ENCODE measurements around the gene BANP.
"Not testable (repeated sequence)": the region's sequence is repeated elsewhere in the genome, so short reads cannot be mapped to it uniquely, and the experiment has no call there.

The BANP gene

GRCh38 chr16:88091221-88091971 is 140.2 kb downstream of the BANP start:
- not testable (repeated sequence) for H3K27me3 ChIP-seq (replicated peaks; ENCODE audit: control insufficient read depth, insufficient read depth, low read length, poor library complexity, severe bottlenecking); H3K4me3 ChIP-seq (ENCODE audit: insufficient read depth, low read depth, low read length, poor library complexity, severe bottlenecking); H3K27ac ChIP-seq (ENCODE audit: insufficient read depth, low read length, poor library complexity, severe bottlenecking); DNase-seq; H3K9me3 ChIP-seq (ENCODE audit: control insufficient read depth, low read length); H3K4me1 ChIP-seq (ENCODE audit: control insufficient read depth, insufficient read depth, low read length, poor library complexity, severe bottlenecking); H3K36me3 ChIP-seq (ENCODE audit: control insufficient read depth, insufficient read depth, low read length)

GRCh38 chr16:88091972-88092302 is 140.7 kb downstream of the BANP start:
- H3K9me3 ChIP-seq (ENCODE audit: control insufficient read depth, low read length); H3K4me1 ChIP-seq (ENCODE audit: control insufficient read depth, insufficient read depth, low read length, poor library complexity, severe bottlenecking); H3K4me3 ChIP-seq (ENCODE audit: insufficient read depth, low read depth, low read length, poor library complexity, severe bottlenecking); H3K27me3 ChIP-seq (replicated peaks; ENCODE audit: control insufficient read depth, insufficient read depth, low read length, poor library complexity, severe bottlenecking); H3K27ac ChIP-seq (ENCODE audit: insufficient read depth, low read length, poor library complexity, severe bottlenecking); DNase-seq; H3K36me3 ChIP-seq (ENCODE audit: control insufficient read depth, insufficient read depth, low read length): not testable (repeated sequence)

- H3K4me1 ChIP-seq (ENCODE audit: control insufficient read depth, insufficient read depth, low read length, poor library complexity, severe bottlenecking); H3K27me3 ChIP-seq (replicated peaks; ENCODE audit: control insufficient read depth, insufficient read depth, low read length, poor library complexity, severe bottlenecking); H3K36me3 ChIP-seq (ENCODE audit: control insufficient read depth, insufficient read depth, low read length); H3K9me3 ChIP-seq (ENCODE audit: control insufficient read depth, low read length); H3K4me3 ChIP-seq (ENCODE audit: insufficient read depth, low read depth, low read length, poor library complexity, severe bottlenecking); H3K27ac ChIP-seq (ENCODE audit: insufficient read depth, low read length, poor library complexity, severe bottlenecking); DNase-seq: not testable (repeated sequence)
These were observed 141.7 kb downstream of the BANP start for GRCh38 chr16:88092791-88093555.

- not testable (repeated sequence) for DNase-seq; H3K4me3 ChIP-seq (ENCODE audit: insufficient read depth, low read depth, low read length, poor library complexity, severe bottlenecking); H3K9me3 ChIP-seq (ENCODE audit: control insufficient read depth, low read length); H3K36me3 ChIP-seq (ENCODE audit: control insufficient read depth, insufficient read depth, low read length); H3K27me3 ChIP-seq (replicated peaks; ENCODE audit: control insufficient read depth, insufficient read depth, low read length, poor library complexity, severe bottlenecking); H3K4me1 ChIP-seq (ENCODE audit: control insufficient read depth, insufficient read depth, low read length, poor library complexity, severe bottlenecking); H3K27ac ChIP-seq (ENCODE audit: insufficient read depth, low read length, poor library complexity, severe bottlenecking)
These were observed 142.5 kb downstream of the BANP start for GRCh38 chr16:88093556-88094252.

GRCh38 chr16:88094253-88094575 is 143.0 kb downstream of the BANP start:
- not testable (repeated sequence) for H3K9me3 ChIP-seq (ENCODE audit: control insufficient read depth, low read length); DNase-seq; H3K27ac ChIP-seq (ENCODE audit: insufficient read depth, low read length, poor library complexity, severe bottlenecking); H3K4me1 ChIP-seq (ENCODE audit: control insufficient read depth, insufficient read depth, low read length, poor library complexity, severe bottlenecking); H3K27me3 ChIP-seq (replicated peaks; ENCODE audit: control insufficient read depth, insufficient read depth, low read length, poor library complexity, severe bottlenecking); H3K36me3 ChIP-seq (ENCODE audit: control insufficient read depth, insufficient read depth, low read length); H3K4me3 ChIP-seq (ENCODE audit: insufficient read depth, low read depth, low read length, poor library complexity, severe bottlenecking)

GRCh38 chr16:88094900-88095299 is 143.7 kb downstream of the BANP start:
- DNase-seq; H3K4me1 ChIP-seq (ENCODE audit: control insufficient read depth, insufficient read depth, low read length, poor library complexity, severe bottlenecking); H3K4me3 ChIP-seq (ENCODE audit: insufficient read depth, low read depth, low read length, poor library complexity, severe bottlenecking); H3K9me3 ChIP-seq (ENCODE audit: control insufficient read depth, low read length); H3K27me3 ChIP-seq (replicated peaks; ENCODE audit: control insufficient read depth, insufficient read depth, low read length, poor library complexity, severe bottlenecking); H3K27ac ChIP-seq (ENCODE audit: insufficient read depth, low read length, poor library complexity, severe bottlenecking); H3K36me3 ChIP-seq (ENCODE audit: control insufficient read depth, insufficient read depth, low read length): not testable (repeated sequence)

- not testable (repeated sequence) for H3K4me1 ChIP-seq (ENCODE audit: control insufficient read depth, insufficient read depth, low read length, poor library complexity, severe bottlenecking)
These were observed 145.4 kb downstream of the BANP start for GRCh38 chr16:88096659-88097058.

GRCh38 chr16:88098731-88099562 is 147.7 kb downstream of the BANP start:
- H3K9me3 ChIP-seq (ENCODE audit: control insufficient read depth, low read length); H3K36me3 ChIP-seq (ENCODE audit: control insufficient read depth, insufficient read depth, low read length); H3K27me3 ChIP-seq (replicated peaks; ENCODE audit: control insufficient read depth, insufficient read depth, low read length, poor library complexity, severe bottlenecking); H3K4me1 ChIP-seq (ENCODE audit: control insufficient read depth, insufficient read depth, low read length, poor library complexity, severe bottlenecking); H3K27ac ChIP-seq (ENCODE audit: insufficient read depth, low read length, poor library complexity, severe bottlenecking); H3K4me3 ChIP-seq (ENCODE audit: insufficient read depth, low read depth, low read length, poor library complexity, severe bottlenecking); DNase-seq: not testable (repeated sequence)

More at GRCh38 chr16:88096659-88097058, 145.4 kb downstream of the BANP start:
- not testable (repeated sequence) for H3K36me3 ChIP-seq (ENCODE audit: control insufficient read depth, insufficient read depth, low read length); H3K27me3 ChIP-seq (replicated peaks; ENCODE audit: control insufficient read depth, insufficient read depth, low read length, poor library complexity, severe bottlenecking); H3K27ac ChIP-seq (ENCODE audit: insufficient read depth, low read length, poor library complexity, severe bottlenecking); DNase-seq; H3K4me3 ChIP-seq (ENCODE audit: insufficient read depth, low read depth, low read length, poor library complexity, severe bottlenecking); H3K9me3 ChIP-seq (ENCODE audit: control insufficient read depth, low read length)

GRCh38 chr16:88099563-88099890 is 148.3 kb downstream of the BANP start:
- H3K27ac ChIP-seq (ENCODE audit: insufficient read depth, low read length, poor library complexity, severe bottlenecking): no peak overlapping the region
- H3K36me3 ChIP-seq (ENCODE audit: control insufficient read depth, insufficient read depth, low read length): no peaks in the 10 kb centered on the region
- no peak for DNase-seq
- H3K4me1 ChIP-seq (ENCODE audit: control insufficient read depth, insufficient read depth, low read length, poor library complexity, severe bottlenecking): no peaks in the 10 kb centered on the region
- no peaks in the 10 kb centered on the region for H3K9me3 ChIP-seq (ENCODE audit: control insufficient read depth, low read length)
- H3K27me3 ChIP-seq (replicated peaks; ENCODE audit: control insufficient read depth, insufficient read depth, low read length, poor library complexity, severe bottlenecking): no peaks in the 10 kb centered on the region
- no peak overlapping the region for H3K4me3 ChIP-seq (ENCODE audit: insufficient read depth, low read depth, low read length, poor library complexity, severe bottlenecking)

Measured in effector memory CD4-positive, alpha-beta T cell (primary cell).